HG03196 (cell line): ENCODE data around the gene PIK3CB.

Experiments
- ATAC-seq: cut with Tn5 transposase; IDR thresholded peaks from one replicate; pipeline ENCODE4 v1.9.1; 2021; ENCODE audit not compliant: unreplicated experiment

PIK3CB gene

DNA sequence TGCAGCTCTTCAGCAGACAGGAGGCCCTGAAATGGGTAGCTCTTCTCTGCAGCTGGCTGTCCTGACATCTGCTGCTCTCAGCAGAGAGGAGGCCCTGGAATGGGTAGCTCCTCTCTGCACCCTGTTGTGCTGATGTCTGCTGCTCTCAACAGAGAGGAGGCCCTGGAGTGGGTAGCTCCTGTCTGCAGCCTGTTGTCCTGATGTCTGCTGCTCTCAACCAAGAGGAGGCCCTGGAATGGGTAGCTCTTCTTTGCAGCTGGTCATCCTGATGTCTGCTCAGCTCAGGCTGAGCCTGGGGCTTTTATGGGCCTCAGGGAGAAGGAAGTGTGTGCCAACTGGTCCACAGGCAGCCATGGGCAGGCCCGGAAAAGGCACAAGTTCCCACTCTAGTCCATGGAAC lies 66.6 kb downstream of the PIK3CB start:
- ATAC-seq = no peak

DNA sequence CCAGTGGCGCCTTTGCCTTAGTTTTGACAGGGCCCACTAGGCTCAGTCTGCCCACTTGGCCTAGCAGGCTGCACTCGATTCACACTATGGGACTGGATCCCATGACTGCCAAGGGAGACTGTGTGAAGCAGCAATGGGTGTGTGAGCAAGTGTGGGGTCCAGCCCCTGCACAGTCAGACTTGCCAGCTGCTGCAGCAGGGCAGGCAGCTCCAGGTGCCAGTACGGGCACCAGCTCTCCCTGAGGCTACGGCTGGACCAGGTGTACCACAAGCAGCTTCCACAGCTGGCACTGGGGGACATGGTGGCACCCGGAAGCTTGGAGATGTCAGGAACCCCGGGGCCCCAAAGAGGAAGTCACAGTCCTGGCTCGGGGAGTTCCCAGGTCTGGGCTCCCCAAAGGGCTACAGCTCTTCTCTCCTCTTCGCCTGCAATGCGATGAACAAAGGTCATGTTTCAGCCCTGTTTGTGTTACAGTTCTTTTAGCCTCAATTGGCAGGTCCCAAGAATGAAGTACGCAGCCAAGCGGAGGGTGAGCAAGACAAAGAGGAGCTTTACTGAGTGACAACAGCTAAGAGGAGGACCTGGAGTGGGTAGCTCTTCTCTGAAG lies 67.1 kb downstream of the PIK3CB start:
- no peak for ATAC-seq

GRCh38 chr3:138761002-138761401 lies 73.7 kb downstream of the PIK3CB start:
- no peak for ATAC-seq

- ATAC-seq = no peak
These were observed 86.5 kb downstream of the PIK3CB start for GRCh38 chr3:138748190-138748589.

DNA sequence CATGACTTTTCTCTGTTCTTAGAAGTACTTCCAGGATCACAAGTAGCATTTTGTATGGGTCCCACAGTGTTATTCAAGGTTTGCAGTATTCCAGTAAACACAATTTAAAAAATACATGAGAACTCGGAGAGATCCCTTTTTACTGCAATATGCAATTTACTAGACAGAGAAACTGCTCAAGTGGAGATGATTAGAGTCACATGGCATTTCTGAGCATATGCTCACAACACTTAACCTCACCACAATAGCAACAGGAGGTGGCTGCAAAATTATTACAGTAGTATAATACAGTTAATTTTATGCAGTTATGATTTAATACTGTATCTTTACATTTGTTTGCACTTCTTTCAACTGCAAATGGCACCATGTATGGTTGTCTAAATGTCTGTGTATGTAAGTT lies 87.5 kb downstream of the PIK3CB start:
- no peak for ATAC-seq

DNA sequence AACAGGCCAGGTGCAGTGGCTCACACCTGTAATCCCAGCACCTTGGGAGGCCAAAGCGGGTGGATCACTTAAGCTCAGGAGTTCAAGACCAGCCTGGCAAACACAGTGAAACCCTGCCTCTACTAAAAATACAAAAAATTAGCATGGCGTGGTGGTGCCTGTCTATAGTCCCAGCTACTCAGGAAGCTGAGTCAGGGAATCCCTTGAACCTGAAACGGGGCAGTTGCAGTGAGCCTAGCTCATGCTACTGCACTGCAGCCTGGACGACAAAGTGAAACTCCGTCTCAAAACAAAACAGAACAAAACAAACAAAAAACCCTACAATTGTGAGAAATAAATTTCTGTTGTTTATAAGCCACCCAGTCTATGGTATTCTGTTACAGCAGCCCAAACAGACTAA lies 94.7 kb downstream of the PIK3CB start:
- ATAC-seq = no peak

DNA sequence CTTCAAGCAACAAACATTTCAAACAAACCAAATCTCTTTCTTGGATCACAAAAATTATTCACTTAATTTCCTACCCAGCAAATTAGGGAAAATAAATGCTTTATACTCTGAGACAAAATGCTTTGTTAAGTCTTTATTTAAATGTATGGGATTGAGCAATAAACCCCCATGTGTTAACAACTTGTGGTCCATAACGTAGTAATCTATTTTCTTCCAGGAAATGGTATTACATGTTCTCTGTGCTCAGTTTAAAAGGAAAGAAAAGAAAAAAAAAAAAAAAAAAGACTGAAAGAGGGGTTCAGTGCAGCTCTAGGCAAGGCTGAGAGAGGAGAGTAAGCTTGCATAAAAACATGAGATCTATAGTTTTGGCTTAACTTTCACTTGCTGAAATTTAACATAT lies 102.3 kb downstream of the PIK3CB start:
- no peak for ATAC-seq

GRCh38 chr3:138726946-138727730 lies 107.6 kb downstream of the PIK3CB start:
- ATAC-seq = no peak

GRCh38 chr3:138726042-138726441 lies 108.7 kb downstream of the PIK3CB start:
- ATAC-seq = peak; percentile 54

GRCh38 chr3:138725116-138725515 lies 109.6 kb downstream of the PIK3CB start:
- no peak for ATAC-seq

GRCh38 chr3:138724443-138724842 lies 110.3 kb downstream of the PIK3CB start:
- ATAC-seq = no peak

DNA sequence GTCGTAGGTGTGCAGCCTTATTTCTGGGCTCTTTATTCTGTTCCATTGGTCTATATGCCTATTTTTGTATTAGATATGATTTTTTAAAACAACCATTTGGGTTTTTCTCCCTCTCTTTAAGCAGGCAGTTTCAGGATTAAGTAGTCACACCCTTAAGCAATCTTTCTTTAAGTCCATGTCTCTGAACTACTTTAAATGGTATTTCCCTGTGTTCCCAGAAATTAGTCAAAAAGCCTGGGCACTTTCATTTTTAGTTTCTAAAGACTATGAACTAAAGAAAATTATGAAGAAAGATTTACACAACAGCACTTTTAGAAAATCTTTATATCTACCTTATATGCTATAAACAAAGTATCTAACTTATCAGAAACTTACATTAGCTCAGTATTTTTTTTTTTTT lies 115.9 kb downstream of the PIK3CB start:
- no peak for ATAC-seq

DNA sequence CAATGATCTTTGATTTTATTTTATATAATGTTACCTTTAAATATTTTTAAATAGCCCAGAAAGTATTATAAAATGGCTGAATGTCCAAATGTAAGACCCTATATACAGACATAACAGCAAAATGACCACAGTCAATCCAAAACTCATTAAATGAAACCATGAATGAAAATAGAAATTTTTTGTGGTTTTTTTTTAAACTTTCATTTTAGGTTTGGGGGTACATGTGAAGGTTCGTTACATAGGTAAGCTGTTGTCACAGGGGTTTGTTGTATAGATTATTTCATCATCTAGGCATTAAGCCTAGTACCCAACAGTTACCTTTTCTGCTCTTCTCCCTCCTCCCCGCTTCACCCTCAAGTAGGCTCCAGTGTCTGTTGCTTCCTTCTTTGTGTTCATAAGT lies 117.4 kb downstream of the PIK3CB start:
- no peak for ATAC-seq

- no peak for ATAC-seq
These were observed 122.6 kb downstream of the PIK3CB start for GRCh38 chr3:138712086-138712485.

DNA sequence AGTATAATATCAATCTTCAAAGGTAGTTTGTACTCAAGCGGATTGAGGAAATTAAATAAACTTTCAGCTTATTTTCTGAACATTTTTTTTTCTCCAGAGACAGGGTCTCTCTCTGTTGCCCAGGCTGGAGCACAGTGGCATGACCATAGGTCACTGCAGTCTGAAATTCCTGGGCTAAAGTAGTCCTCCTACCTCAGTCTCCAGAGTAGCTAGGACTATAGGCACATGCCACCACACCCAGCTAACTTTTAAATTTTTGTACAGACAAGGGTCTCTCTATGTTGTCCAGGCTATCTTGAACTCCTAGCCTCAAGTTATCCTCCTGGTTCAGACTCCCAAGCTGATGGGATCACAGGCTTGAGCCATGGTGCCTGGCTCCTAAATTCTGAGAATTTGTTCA lies 129.1 kb downstream of the PIK3CB start:
- ATAC-seq = no peak

GRCh38 chr3:138696666-138697370 lies 137.9 kb downstream of the PIK3CB start:
- no peak for ATAC-seq

GRCh38 chr3:138694287-138695007 lies 140.3 kb downstream of the PIK3CB start:
- ATAC-seq = no peak

- ATAC-seq = no peak
These were observed 142.6 kb downstream of the PIK3CB start for GRCh38 chr3:138692152-138692551.

GRCh38 chr3:138691351-138691750 lies 143.4 kb downstream of the PIK3CB start:
- no peak for ATAC-seq

DNA sequence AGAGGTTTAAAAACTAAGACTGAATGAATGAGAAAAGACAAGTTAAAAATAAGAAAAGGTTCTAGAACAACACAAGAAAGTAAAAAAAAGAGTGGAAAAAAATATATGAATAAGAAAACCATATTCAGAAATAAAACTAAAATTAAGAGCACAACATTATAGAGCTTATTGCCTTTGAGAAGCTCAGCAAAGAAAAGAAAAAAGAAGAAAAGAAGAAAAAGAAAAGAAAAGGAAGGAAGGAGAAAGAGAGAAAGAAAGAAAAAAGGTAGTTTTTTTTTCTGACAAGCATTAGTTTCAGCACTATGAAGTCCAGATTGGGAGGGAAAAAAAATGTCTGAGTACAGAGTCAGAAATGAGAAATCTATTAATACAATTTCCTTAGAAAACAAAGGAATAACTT lies 144.7 kb downstream of the PIK3CB start:
- ATAC-seq = no peak

DNA sequence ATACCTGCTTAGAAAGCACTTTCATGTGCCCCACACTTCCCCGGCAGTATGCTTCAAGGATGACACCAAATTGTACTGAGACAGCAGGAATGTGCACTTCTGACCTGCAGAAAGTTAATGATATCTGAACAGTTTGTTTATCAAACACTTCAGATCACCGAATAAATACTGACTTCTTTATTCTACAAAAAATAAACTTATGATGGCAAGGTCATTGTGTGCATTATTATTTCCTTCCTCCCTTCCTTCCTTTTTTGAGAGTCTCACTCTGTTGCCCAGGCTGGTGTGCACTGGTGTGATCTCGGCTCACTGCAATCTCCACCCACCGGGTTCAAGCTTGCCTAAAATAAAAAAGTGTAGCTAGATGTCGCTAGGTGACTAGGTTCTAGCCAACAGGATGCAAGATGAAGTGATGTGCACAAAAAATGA lies 145.8 kb downstream of the PIK3CB start:
- no peak for ATAC-seq
